Activated T-helper 17 cell treated with anti-CD3 and anti-CD28 coated beads, Interleukin-2, amount 50 U/mL, for 72 hours (primary cell): Measurements from ENCODE around the gene TP63. TPM values are rescaled to one million over a fixed set of nuclear protein-coding genes. Genes with fewer than 3 reads are reported as not detected.
"Not testable (repeated sequence)": the region's sequence is repeated elsewhere in the genome, so short reads cannot be mapped to it uniquely, and the experiment has no call there.

ENCODE experiments used
- ATAC-seq: fragments of 150-1000 bp; cut with Tn5 transposase; replicated peaks from 2 replicates; pipeline ENCODE4 v1.10.0; 2021; ENCODE audit warnings: mild to moderate bottlenecking, moderate library complexity
- H3K27ac Mint-ChIP-seq: one replicate; pipeline ENCODE4 v1.8.0; 2022; ENCODE audit warnings: mixed read lengths
- H3K27me3 Mint-ChIP-seq: one replicate; pipeline ENCODE4 v1.8.0; 2022; ENCODE audit warnings: mixed read lengths
- H3K36me3 Mint-ChIP-seq: one replicate; pipeline ENCODE4 v1.8.0; 2022; ENCODE audit warnings: low read depth, mild to moderate bottlenecking, mixed read lengths
- H3K4me1 Mint-ChIP-seq: one replicate; pipeline ENCODE4 v1.8.0; 2022; ENCODE audit warnings: mixed read lengths
- H3K4me3 Mint-ChIP-seq: one replicate; pipeline ENCODE4 v1.8.0; 2022; ENCODE audit warnings: mild to moderate bottlenecking, mixed read lengths
- H3K9me3 Mint-ChIP-seq: one replicate; pipeline ENCODE4 v1.8.0; 2022; ENCODE audit warnings: mixed read lengths
- total RNA-seq, 2 donors: library from RNA; stranded (reverse); gene quantifications; one replicate each; pipeline ENCODE4 v1.2.3, GENCODE V29; 2022

Gene TP63
- total RNA-seq, 2 donors from 2014 or later: 0.76 to 0.98 TPM

DNA sequence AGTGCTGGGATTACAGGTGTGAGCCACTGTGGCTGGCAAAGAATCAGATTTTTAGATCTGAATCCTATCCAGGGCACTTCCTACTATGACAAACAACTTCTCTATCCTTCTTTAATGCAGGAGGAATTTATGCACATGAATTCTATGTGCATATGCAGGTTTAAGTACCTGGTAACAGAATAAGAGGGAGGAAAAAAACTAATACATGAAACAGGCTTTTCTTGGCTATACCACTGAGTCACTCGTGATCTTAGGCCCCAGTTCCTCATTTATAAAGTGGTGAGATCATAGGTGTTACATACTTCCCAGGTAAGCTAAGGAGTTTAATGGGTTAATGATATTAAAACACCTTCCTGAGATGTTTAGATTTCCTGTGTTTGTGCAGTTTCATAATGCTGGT lies 108.2 kb downstream of the TP63 start:
- no peak for ATAC-seq
- no peak overlapping the region for H3K27ac Mint-ChIP-seq
- H3K4me3 Mint-ChIP-seq: no peak overlapping the region
- no peaks in the 10 kb centered on the region for H3K36me3 Mint-ChIP-seq
- no peaks in the 10 kb centered on the region for H3K4me1 Mint-ChIP-seq
- peaks cover 2% of the 10 kb centered on the region for H3K9me3 Mint-ChIP-seq
- peaks cover 6% of the 10 kb centered on the region for H3K27me3 Mint-ChIP-seq

DNA sequence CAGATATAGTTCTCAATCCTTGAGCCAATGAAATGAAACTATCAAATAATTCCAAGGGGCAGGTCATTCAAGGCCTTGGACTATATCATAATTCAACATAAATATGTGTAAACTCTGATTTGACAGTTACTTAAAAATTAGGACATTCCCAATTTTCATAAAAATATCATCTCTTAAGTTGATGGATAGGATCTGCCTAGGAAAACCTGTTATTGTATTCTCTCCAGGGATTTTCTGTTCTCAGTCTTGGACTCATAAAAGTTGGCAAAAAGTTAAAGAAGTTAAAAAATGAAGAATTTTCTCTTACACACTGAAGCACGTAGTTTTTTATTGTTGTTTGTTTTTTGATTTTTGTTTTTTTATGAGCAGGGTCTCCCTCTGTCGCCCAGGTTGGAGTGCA lies 109.0 kb downstream of the TP63 start:
- Mint-ChIP-seq H3K9me3 (peaks cover 6% of the 10 kb centered on the region), H3K27ac (no peak overlapping the region), H3K36me3 (no peaks in the 10 kb centered on the region), H3K4me3 (no peak overlapping the region), H3K4me1 (no peaks in the 10 kb centered on the region), H3K27me3 (peaks cover 5% of the 10 kb centered on the region)
- ATAC-seq: no peak

DNA sequence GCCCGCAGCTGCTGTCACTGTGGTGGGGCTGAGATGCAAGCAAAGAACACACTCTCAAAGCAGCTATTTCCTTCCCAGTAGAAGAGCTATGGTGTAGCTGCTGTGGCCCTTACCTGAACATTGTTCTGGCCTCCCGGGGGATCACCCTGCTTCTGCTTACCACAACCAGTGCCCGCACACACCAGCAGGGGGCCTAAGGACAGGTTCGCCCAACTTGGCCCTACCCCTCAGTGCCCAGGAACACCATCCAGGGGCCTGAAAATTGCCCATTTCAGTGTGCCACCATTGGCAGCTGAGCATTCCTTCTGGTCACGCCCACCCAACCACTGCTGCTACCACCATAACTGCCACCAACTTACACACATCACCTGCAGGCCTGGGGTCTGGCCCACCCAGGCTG lies 113.0 kb downstream of the TP63 start:
- H3K36me3 Mint-ChIP-seq: no peaks in the 10 kb centered on the region
- ATAC-seq: no peak
- H3K27ac Mint-ChIP-seq: no peak overlapping the region
- no peak overlapping the region for H3K4me3 Mint-ChIP-seq
- H3K27me3 Mint-ChIP-seq: no peaks in the 10 kb centered on the region
- H3K4me1 Mint-ChIP-seq: no peaks in the 10 kb centered on the region
- H3K9me3 Mint-ChIP-seq: peaks cover 6% of the 10 kb centered on the region

DNA sequence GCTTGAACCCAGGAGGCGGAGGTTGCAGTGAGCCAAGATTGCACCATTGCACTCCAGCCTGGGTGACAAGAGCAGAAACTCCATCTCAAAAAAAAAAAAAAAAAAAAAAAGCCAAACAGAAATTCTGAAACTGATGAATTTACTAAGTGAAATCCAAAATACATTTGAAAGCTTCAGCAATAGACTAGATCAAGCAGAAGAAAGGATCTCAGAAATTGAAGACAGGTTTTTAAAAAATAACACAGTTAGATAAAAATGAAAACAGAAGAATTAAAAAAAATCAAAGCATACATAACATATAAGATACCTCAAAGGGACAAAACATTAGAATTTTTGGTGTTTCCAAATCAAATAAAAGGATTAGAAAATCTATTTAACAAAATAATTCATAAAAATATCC lies 114.4 kb downstream of the TP63 start:
- Mint-ChIP-seq H3K27ac (no peak overlapping the region), H3K4me1 (no peaks in the 10 kb centered on the region), H3K9me3 (peaks cover 6% of the 10 kb centered on the region), H3K36me3 (no peaks in the 10 kb centered on the region), H3K27me3 (no peaks in the 10 kb centered on the region), H3K4me3 (no peak overlapping the region)
- no peak for ATAC-seq

DNA sequence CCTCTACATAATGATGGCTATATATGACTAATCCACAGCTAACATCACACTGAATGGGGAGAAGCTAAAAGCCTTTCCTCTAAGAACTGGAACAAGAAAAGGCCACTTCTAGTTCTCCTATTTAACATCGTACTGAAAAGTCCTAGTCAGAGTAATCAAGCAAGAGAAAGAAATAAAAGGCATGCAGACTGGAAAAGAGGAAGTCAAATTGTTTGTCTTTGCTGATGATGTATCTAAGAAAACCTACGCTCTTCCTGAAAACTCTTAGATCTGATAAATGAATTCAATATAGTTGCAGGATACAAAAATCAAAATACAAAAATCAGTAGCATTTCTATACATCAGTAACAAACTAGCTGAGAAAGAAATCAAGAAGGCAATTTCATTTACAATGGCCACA lies 116.9 kb downstream of the TP63 start:
- Mint-ChIP-seq H3K27ac (no peak overlapping the region), H3K4me3 (no peak overlapping the region), H3K27me3 (no peaks in the 10 kb centered on the region), H3K9me3 (peaks cover 6% of the 10 kb centered on the region), H3K4me1 (no peaks in the 10 kb centered on the region), H3K36me3 (no peaks in the 10 kb centered on the region)
- no peak for ATAC-seq

DNA sequence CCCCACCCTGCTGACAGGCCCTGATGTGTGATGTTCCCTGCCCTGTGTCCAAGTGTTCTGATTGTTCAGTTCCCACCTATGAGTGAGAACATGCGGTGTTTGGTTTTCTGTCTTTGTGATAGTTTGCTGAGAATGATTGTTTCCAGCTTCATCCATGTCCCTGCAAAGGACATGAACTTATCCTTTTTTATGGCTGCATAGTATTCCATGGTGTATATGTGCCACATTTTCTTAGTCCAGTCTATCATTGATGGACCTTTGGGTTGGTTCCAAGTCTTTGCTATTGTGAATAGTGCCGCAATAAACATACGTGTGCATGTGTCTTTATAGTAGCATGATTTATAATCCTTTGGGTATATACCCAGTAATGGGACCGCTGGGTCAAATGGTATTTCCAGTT lies 119.8 kb downstream of the TP63 start:
- not testable (repeated sequence) for H3K27me3 Mint-ChIP-seq, ATAC-seq, H3K4me1 Mint-ChIP-seq, H3K4me3 Mint-ChIP-seq, H3K27ac Mint-ChIP-seq, H3K36me3 Mint-ChIP-seq, H3K9me3 Mint-ChIP-seq

DNA sequence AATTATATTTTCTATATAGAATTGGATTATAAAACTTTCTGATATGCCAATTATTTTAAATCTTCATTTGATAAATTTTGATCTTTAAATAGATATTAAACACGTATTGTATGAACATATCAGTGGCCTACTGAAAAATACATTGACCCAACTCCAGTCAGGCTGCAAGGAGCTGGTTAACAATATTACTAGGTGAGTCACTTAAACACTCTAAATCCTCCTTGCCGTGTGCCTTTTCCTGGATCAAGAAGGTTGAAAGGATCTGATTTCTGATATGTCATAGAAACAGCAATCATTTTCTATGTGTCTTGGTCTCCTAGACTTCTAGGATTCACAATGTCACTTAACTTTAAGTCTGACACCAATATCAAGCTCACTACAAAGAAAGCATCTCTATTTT lies 123.2 kb downstream of the TP63 start:
- ATAC-seq: no peak
- no peaks in the 10 kb centered on the region for H3K36me3 Mint-ChIP-seq
- no peak overlapping the region for H3K4me3 Mint-ChIP-seq
- no peaks in the 10 kb centered on the region for H3K4me1 Mint-ChIP-seq
- no peak overlapping the region for H3K27ac Mint-ChIP-seq
- H3K9me3 Mint-ChIP-seq: no peaks in the 10 kb centered on the region
- H3K27me3 Mint-ChIP-seq: no peaks in the 10 kb centered on the region

DNA sequence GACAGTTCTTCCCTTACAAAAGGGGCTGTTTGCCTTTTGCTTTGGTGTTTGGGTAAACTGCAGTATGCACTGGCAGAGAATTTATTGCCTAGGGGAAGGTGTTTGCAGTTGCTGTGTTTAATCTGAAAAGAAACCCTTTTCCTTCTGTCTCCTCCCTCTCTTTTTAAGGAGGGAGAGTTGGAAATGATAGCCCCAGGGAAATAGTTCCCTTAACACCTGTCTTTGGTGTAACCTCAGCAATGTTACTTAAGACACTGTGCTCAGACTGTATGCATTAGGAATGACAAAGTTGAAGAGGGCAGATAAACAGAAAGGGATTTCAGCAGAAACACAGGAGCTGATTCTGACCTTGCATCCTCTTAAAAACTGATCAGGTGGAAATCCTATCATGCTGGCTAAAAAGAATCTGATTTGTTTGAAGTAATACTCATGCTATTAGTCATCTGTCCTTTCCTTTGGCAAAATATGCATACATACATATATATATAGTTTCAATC lies 125.4 kb downstream of the TP63 start:
- ATAC-seq: no peak
- Mint-ChIP-seq H3K4me3 (no peak overlapping the region), H3K36me3 (no peaks in the 10 kb centered on the region), H3K27me3 (no peaks in the 10 kb centered on the region), H3K9me3 (no peaks in the 10 kb centered on the region), H3K27ac (no peak overlapping the region), H3K4me1 (no peaks in the 10 kb centered on the region)

DNA sequence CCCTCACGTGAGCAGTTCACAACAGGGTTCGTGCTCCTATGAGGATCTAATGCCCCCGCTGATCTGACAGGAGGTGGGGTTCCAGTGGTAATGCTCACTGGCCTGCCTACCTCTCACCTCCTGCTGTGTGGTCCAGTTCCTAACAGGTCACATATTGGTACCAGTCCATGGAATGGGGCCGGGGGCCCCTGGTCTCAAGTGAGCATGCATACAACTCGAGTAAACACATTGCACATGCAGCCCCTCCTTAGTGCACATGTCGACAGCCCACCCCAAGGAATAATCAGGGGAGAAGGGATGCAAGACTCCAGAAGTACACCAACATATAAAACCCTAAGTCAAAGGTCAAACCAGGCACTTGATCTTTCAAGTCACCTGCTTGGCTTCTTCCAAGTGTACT lies 127.0 kb downstream of the TP63 start:
- no peaks in the 10 kb centered on the region for H3K27me3 Mint-ChIP-seq
- ATAC-seq: no peak
- no peaks in the 10 kb centered on the region for H3K9me3 Mint-ChIP-seq
- H3K36me3 Mint-ChIP-seq: no peaks in the 10 kb centered on the region
- H3K4me1 Mint-ChIP-seq: no peaks in the 10 kb centered on the region
- H3K27ac Mint-ChIP-seq: no peak overlapping the region
- no peak overlapping the region for H3K4me3 Mint-ChIP-seq

DNA sequence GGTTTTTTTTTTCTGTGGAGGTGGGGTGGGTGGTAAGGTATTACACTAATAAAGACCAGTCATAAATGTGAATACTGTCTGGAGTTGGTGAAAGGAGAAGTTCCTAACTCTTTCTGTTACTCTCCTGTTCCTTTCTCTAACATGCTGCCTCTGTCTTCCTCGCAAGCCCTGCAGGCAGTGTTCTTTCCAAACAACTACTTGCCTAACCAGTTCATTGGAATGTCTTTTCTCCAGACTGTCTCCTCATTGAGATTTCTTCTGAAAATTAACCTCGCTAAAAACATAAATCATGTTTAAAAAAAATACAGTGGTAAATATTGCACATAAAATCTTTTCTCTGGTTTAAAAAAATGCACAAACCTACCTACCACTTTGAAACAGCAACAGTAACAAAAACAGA lies 135.2 kb downstream of the TP63 start:
- H3K36me3 Mint-ChIP-seq: no peaks in the 10 kb centered on the region
- no peaks in the 10 kb centered on the region for H3K4me1 Mint-ChIP-seq
- no peak for ATAC-seq
- H3K27me3 Mint-ChIP-seq: peaks cover 2% of the 10 kb centered on the region
- H3K27ac Mint-ChIP-seq: no peak overlapping the region
- H3K4me3 Mint-ChIP-seq: no peak overlapping the region
- no peaks in the 10 kb centered on the region for H3K9me3 Mint-ChIP-seq

DNA sequence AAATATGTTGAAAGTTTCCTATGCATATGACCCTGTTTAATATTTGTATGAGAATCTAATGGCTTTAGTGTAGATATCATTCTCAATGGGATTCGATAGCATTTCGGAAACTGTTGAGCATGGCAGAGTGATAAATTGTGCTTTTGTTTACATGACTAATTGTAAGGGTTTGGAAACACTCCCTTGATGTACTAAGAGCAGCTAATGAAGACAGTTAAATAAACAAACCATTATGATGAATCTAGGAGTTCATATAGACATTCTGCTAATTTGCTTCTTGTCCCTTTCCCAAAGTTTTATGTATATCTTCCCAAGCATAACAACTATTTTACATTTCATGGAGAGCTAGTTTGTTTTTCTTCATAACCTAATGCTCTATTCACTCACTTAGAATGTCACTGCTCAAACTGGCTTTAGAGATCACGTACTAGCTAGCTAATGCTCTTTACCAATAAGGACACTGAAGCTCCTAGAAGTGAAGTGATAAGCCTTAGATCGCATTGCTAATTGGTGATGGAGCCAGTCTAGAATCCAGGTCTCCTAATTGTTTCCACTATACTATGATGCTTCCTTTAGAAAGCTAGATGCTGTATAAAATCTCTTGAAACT lies 140.8 kb downstream of the TP63 start:
- H3K27me3 Mint-ChIP-seq: peaks cover 6% of the 10 kb centered on the region
- no peaks in the 10 kb centered on the region for H3K9me3 Mint-ChIP-seq
- H3K36me3 Mint-ChIP-seq: no peaks in the 10 kb centered on the region
- no peak overlapping the region for H3K4me3 Mint-ChIP-seq
- no peak overlapping the region for H3K27ac Mint-ChIP-seq
- H3K4me1 Mint-ChIP-seq: no peaks in the 10 kb centered on the region
- ATAC-seq: no peak

DNA sequence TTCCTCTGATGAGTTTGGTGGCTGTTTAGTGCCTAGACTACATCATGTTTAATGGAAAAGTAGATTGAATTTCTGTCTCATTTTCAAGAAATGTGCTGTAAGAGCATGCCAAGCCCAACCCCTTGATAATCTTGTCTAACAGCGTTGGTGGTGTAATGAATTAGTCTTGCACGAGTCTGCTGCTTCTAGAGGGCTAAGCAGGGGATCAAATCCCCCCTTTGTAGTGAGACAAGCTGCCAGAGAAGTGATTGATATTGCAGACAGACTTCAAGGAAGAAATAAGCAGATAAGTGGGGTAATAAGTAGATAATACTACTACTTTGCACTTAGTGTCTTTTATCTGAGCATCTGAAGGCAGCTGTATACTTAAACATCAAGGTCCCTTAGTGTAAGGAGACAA lies 141.4 kb downstream of the TP63 start:
- Mint-ChIP-seq H3K4me3 (no peak overlapping the region), H3K4me1 (no peaks in the 10 kb centered on the region), H3K27ac (no peak overlapping the region), H3K27me3 (peaks cover 6% of the 10 kb centered on the region), H3K9me3 (no peaks in the 10 kb centered on the region), H3K36me3 (no peaks in the 10 kb centered on the region)
- no peak for ATAC-seq

DNA sequence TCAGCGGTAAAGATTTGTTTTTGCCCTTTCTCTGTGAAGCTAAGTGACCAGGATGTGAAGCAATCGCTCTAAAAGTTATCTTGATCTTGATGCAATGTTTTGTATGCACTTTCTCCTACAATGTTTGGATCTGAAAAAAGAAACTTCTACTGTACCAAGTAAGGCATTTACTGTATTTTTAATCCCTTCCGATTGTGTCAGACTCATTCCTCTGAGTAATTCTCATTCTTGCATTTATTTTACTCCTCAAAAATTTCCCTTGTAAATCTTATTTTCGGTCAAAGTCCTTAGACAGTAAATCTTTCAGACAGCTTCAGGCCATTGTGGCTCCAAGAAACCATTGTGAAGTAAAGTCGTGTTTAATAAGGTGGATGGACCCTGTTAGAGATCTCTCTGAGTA lies 141.9 kb downstream of the TP63 start:
- Mint-ChIP-seq H3K27me3 (peaks cover 6% of the 10 kb centered on the region), H3K36me3 (no peaks in the 10 kb centered on the region), H3K9me3 (no peaks in the 10 kb centered on the region), H3K27ac (no peak overlapping the region), H3K4me1 (no peaks in the 10 kb centered on the region), H3K4me3 (no peak overlapping the region)
- ATAC-seq: no peak

DNA sequence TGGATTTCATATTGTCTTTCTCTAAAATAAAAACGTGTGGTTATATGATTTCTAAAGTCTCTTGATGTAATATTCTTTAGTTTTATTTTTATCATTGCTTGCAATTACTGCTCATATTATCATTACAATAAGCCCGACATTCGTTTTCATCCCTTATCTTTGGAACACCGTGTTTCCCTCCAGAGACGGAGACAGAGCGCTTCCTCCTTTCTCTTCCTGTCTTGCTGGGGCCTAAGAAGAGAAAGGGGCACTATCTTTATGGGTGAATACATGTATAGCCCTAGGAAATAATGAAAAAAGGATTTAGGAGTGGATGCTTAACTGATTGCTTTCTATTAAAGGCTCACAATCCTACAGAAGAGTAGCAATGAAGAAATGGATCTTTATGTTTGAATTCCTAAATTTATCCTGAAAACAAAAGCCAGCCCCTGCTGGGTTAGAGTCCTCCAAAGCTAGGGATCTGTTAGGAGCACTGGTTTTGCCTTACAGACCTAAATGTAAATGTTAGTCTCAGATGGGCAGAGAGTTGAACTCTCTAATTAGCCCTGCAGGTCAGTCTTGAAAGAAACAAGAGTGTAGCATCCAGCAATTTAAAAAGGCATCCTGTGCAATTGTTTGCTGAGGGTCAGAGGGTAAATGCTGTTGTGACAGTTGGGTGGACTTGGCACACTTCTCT lies 145.1 kb downstream of the TP63 start:
- no peak overlapping the region for H3K27ac Mint-ChIP-seq
- peaks cover 4% of the 10 kb centered on the region for H3K27me3 Mint-ChIP-seq
- H3K9me3 Mint-ChIP-seq: no peaks in the 10 kb centered on the region
- no peaks in the 10 kb centered on the region for H3K36me3 Mint-ChIP-seq
- H3K4me1 Mint-ChIP-seq: no peaks in the 10 kb centered on the region
- ATAC-seq: no peak
- no peak overlapping the region for H3K4me3 Mint-ChIP-seq

DNA sequence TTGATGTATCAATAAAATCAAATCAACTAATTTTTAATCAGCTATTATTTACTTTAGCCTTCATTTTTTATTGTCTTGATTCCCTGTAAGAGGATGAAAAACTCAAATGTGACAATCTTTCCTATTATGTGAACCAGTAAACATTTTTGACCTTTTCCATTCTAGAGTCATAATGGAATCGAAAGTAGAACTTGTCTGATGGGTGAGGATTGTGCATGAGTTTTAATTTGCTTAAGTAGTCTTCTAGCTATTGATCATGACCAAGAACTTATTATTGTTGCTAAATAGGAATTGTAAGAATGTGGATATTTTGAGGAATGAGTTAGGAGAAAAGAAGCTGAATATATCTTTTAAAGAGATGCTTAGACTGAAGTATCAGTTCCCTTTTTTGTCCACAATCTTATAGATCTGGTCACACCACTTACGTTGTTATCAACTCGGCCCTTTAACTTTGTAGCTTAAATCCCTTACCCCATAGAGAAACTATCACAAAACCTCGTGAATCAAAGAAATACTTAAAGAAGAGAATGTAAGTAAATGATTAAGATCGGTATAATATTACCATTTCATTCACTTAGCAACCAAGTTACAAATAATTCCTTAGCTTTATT lies 147.3 kb downstream of the TP63 start:
- Mint-ChIP-seq H3K4me1 (no peaks in the 10 kb centered on the region), H3K36me3 (no peaks in the 10 kb centered on the region), H3K27ac (no peak overlapping the region), H3K4me3 (no peak overlapping the region), H3K27me3 (peaks cover 4% of the 10 kb centered on the region), H3K9me3 (no peaks in the 10 kb centered on the region)
- peak; percentile 38 for ATAC-seq
